Thyroid gland (tissue), 4 donors: Measurements from ENCODE around the gene NUB1. TPM values are rescaled to one million over a fixed set of nuclear protein-coding genes. Genes with fewer than 3 reads are reported as not detected.

Experiments
- DNase-seq, 2 donors: peaks; one replicate each; pipeline ENCODE4 v3.0.0-alpha.2; 2019
- H3K27ac ChIP-seq, 3 donors: fragments of 200-600 bp; sonication (generic); 1 replicate in 2 of 3; 2 replicates in 1 of 3; pipeline ENCODE4 v1.5.1; 2016 to 2019; ENCODE audit warnings: mild to moderate bottlenecking in 1 of 3, moderate library complexity in 1 of 3
- H3K27me3 ChIP-seq: fragments of 200-600 bp; sonication (generic); one replicate; pipeline ENCODE4 v1.5.1; 2019
- H3K36me3 ChIP-seq, 2 donors: fragments of 200-600 bp; sonication (generic); one replicate each; pipeline ENCODE4 v1.5.1; 2016 to 2019
- H3K4me1 ChIP-seq, 2 donors: fragments of 200-600 bp; sonication (generic); one replicate each; pipeline ENCODE4 v1.5.1; 2017 to 2019
- H3K4me3 ChIP-seq, 3 donors: fragments of 200-600 bp; sonication (generic); replicated peaks in 1 of 3; 1 replicate in 2 of 3; 2 replicates in 1 of 3; pipeline ENCODE4 v1.5.1; 2016; ENCODE audit warnings: mild to moderate bottlenecking in 1 of 3
- H3K9me3 ChIP-seq: fragments of 200-600 bp; sonication (generic); one replicate; pipeline ENCODE4 v1.5.1; 2017
- POLR2A ChIP-seq, 2 donors: fragments of 450-650 bp; IDR thresholded peaks; one replicate each; pipeline ENCODE4 v1.6.1; 2017; ENCODE audit warnings: antibody characterized with exemption in 2 of 2, mild to moderate bottlenecking in 2 of 2, moderate library complexity in 1 of 2
- WGBS, 2 donors: methylation state at CpG; one replicate each; pipeline ENCODE4 v1.1.5; 2017; 5-methylcytosine and 5-hydroxymethylcytosine counted together
- intact Hi-C: fragments of 100-400 bp; cut with DNase I; formaldehyde crosslinking; loops from one replicate; pipeline ENCODE4 v1.15.1; 2023
- total RNA-seq, 4 donors: library from RNA; depleted of rRNA; stranded (reverse); fragments of >200 nt; gene quantifications; one replicate each; pipeline ENCODE4 v1.2.3, GENCODE V29; 2016
- TF ChIP-seq, protein P1 (sequence below), 6 experiments: fragments of 200-600 bp in 3 of 6; fragments of 450-650 bp in 3 of 6; sonication (generic) in 3 of 6; IDR thresholded peaks; one replicate each; pipeline ENCODE4 v1.5.1; 2016 to 2019; ENCODE audit warnings: antibody characterized with exemption in 6 of 6, mild to moderate bottlenecking in 2 of 6, inconsistent platforms in 1 of 6, moderate library complexity in 1 of 6

Gene NUB1
- total RNA-seq, 4 donors from 2014 or later: 56.9 to 75.5 (median 71.4) TPM

DNA sequence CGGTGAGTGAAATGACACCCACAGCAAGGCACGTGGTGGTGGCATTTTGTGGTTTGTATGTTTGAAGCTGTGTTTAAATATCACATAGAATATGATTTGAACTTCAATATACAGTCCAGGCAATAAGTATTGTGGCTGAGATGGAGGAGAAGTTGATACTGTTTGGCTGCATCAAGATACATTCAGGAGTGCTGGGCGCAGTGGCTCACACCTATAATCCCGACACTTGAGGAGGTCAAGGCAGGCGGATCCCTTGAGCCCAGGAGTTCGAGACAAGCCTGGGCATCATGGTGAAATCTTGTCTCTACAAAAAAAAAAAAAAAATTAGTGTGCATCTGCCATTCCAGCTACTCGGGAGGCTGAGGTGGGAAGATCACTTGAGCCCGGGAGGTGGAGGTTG, 35.2 kb upstream of the NUB1 start:
- no peak overlapping the region for H3K27ac ChIP-seq
- H3K27me3 ChIP-seq: no peaks in the 10 kb centered on the region
- intact Hi-C loops: loop anchor here (5.0 to 10.0 kb wide), 2 partner anchors 132 to 184 kb away; no protein-coding TSS in a partner anchor
- H3K4me1 ChIP-seq: peaks cover 3 to 9% of the 10 kb centered on the region in 2 donors
- DNase-seq: no peak
- H3K9me3 ChIP-seq: no peaks in the 10 kb centered on the region
- H3K36me3 ChIP-seq: no peaks in the 10 kb centered on the region
- no peak for TF ChIP-seq POLR2A (IDR thresholded peaks at IDR 0.05)
- TF ChIP-seq, protein P1, sequence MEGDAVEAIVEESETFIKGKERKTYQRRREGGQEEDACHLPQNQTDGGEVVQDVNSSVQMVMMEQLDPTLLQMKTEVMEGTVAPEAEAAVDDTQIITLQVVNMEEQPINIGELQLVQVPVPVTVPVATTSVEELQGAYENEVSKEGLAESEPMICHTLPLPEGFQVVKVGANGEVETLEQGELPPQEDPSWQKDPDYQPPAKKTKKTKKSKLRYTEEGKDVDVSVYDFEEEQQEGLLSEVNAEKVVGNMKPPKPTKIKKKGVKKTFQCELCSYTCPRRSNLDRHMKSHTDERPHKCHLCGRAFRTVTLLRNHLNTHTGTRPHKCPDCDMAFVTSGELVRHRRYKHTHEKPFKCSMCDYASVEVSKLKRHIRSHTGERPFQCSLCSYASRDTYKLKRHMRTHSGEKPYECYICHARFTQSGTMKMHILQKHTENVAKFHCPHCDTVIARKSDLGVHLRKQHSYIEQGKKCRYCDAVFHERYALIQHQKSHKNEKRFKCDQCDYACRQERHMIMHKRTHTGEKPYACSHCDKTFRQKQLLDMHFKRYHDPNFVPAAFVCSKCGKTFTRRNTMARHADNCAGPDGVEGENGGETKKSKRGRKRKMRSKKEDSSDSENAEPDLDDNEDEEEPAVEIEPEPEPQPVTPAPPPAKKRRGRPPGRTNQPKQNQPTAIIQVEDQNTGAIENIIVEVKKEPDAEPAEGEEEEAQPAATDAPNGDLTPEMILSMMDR (IDR thresholded peaks at IDR 0.05): no peak
- 79 to 89% methylated on average over 8 of the region's 8 CpGs for WGBS, 2 donors
- no peak overlapping the region for H3K4me3 ChIP-seq

DNA sequence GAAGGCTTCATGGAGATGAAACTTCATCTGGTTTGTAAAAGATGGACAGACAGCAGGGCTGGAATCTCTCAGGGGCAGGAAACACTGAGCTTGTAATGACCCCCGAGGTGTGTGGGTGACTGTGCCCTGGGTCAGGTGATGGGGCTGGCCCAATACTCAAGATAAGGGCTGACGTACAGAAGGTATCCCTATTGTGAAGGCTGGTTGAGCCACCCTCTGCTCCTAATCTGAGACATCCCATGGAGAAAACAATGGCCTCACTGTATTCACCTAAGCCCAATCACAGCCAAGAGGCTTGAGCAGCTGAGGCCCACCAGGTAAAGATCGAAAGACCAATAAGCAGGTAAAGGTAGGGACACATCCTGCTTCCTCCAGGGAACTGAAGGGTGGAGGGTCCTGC, 34.8 kb upstream of the NUB1 start:
- Histone ChIP-seq H3K4me1 (peaks cover 3 to 9% of the 10 kb centered on the region in 2 donors), H3K27ac (no peak overlapping the region), H3K36me3 (no peaks in the 10 kb centered on the region), H3K9me3 (no peaks in the 10 kb centered on the region), H3K27me3 (no peaks in the 10 kb centered on the region), H3K4me3 (no peak overlapping the region)
- no peak for TF ChIP-seq POLR2A (IDR thresholded peaks at IDR 0.05)
- TF ChIP-seq, protein P1 (IDR thresholded peaks at IDR 0.05): no peak
- 72 to 77% methylated on average over 3 of the region's 3 CpGs for WGBS, 2 donors
- DNase-seq: no peak
- intact Hi-C loops: loop anchor here (5.0 to 10.0 kb wide), 2 partner anchors 132 to 185 kb away; no protein-coding TSS in a partner anchor

GRCh38 chr7:151307536-151307935, 34.1 kb upstream of the NUB1 start:
- 86 to 91% methylated on average over 3 to 6 of the region's 7 CpGs for WGBS, 2 donors
- intact Hi-C loops: loop anchor here (5.0 to 10.0 kb wide), 2 partner anchors 133 to 185 kb away; no protein-coding TSS in a partner anchor

GRCh38 chr7:151308256-151308655, 33.4 kb upstream of the NUB1 start:
- Histone ChIP-seq H3K4me3 (no peak overlapping the region), H3K27me3 (no peaks in the 10 kb centered on the region), H3K27ac (no peak overlapping the region), H3K4me1 (peaks cover 3 to 6% of the 10 kb centered on the region in 2 donors), H3K36me3 (no peaks in the 10 kb centered on the region), H3K9me3 (no peaks in the 10 kb centered on the region)
- no peak for TF ChIP-seq POLR2A (IDR thresholded peaks at IDR 0.05)
- TF ChIP-seq, protein P1 (IDR thresholded peaks at IDR 0.05): no peak
- DNase-seq: no peak
- intact Hi-C loops: loop anchor here (5.0 to 10.0 kb wide), 2 partner anchors 133 to 186 kb away; no protein-coding TSS in a partner anchor
- WGBS, 2 donors: 87 to 90% methylated on average over 5 to 6 of the region's 6 CpGs

More at GRCh38 chr7:151307536-151307935, 34.1 kb upstream of the NUB1 start:
- H3K27ac ChIP-seq: no peak overlapping the region
- TF ChIP-seq, protein P1 (IDR thresholded peaks at IDR 0.05): no peak
- no peak for TF ChIP-seq POLR2A (IDR thresholded peaks at IDR 0.05)
- no peaks in the 10 kb centered on the region for H3K9me3 ChIP-seq
- peaks cover 3 to 9% of the 10 kb centered on the region in 2 donors for H3K4me1 ChIP-seq
- H3K27me3 ChIP-seq: no peaks in the 10 kb centered on the region
- H3K36me3 ChIP-seq: no peaks in the 10 kb centered on the region
- H3K4me3 ChIP-seq: no peak overlapping the region
- no peak for DNase-seq

GRCh38 chr7:151308791-151309190, 32.8 kb upstream of the NUB1 start:
- H3K36me3 ChIP-seq: no peaks in the 10 kb centered on the region
- no peaks in the 10 kb centered on the region for H3K9me3 ChIP-seq
- H3K27me3 ChIP-seq: no peaks in the 10 kb centered on the region
- TF ChIP-seq, protein P1 (IDR thresholded peaks at IDR 0.05): no peak
- TF ChIP-seq POLR2A (IDR thresholded peaks at IDR 0.05): no peak
- H3K4me1 ChIP-seq: peaks cover under 1 to 1% of the 10 kb centered on the region in 2 donors
- H3K27ac ChIP-seq: no peak overlapping the region
- 90 to 91% methylated on average over 8 of the region's 8 CpGs for whole genome bisulfite sequencing, 2 donors
- no peak for DNase-seq
- intact Hi-C loops: loop anchor here (5.0 to 10.0 kb wide), 2 partner anchors 134 to 186 kb away; no protein-coding TSS in a partner anchor
- H3K4me3 ChIP-seq: no peak overlapping the region
